ENCODE measurements around the gene RFESD. TPM values are rescaled to one million over a fixed set of nuclear protein-coding genes. Genes with fewer than 3 reads are reported as not detected.

RFESD gene
- total RNA-seq, 4 donors from 2014 or later = 0.89 to 2.6 (median 1.8) TPM

DNA sequence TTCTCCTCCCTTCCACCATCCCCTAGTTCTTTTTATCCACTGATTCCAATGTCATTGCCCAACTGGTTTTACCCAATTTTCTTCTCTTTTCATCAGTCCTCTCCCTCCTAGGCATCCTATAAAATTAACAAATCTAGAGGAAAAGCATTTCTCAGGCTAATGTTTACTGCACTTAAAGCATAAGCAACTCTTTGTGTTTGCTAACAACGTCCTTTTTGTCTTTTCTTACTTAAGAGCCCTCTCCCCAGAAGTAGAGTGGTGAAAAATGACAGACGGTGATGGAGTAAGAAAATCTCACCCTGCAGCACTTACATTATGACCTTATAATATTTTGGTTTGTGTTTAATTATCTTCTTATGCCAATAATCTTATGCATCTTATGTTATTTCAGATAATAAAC is 37.8 kb downstream of the RFESD start:
- no peak for ATAC-seq
- Histone ChIP-seq H3K27ac (no peak overlapping the region), H3K27me3 (no peaks in the 10 kb centered on the region), H3K4me1 (no peaks in the 10 kb centered on the region), H3K36me3 (no peaks in the 10 kb centered on the region), H3K9me3 (no peaks in the 10 kb centered on the region), H3K4me3 (no peak overlapping the region)
- 78 to 82% methylated on average over 2 of the region's 2 CpGs for WGBS, 2 donors (ENCODE audit: low coverage in 1 of 2)
- TF ChIP-seq, protein P1, sequence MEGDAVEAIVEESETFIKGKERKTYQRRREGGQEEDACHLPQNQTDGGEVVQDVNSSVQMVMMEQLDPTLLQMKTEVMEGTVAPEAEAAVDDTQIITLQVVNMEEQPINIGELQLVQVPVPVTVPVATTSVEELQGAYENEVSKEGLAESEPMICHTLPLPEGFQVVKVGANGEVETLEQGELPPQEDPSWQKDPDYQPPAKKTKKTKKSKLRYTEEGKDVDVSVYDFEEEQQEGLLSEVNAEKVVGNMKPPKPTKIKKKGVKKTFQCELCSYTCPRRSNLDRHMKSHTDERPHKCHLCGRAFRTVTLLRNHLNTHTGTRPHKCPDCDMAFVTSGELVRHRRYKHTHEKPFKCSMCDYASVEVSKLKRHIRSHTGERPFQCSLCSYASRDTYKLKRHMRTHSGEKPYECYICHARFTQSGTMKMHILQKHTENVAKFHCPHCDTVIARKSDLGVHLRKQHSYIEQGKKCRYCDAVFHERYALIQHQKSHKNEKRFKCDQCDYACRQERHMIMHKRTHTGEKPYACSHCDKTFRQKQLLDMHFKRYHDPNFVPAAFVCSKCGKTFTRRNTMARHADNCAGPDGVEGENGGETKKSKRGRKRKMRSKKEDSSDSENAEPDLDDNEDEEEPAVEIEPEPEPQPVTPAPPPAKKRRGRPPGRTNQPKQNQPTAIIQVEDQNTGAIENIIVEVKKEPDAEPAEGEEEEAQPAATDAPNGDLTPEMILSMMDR (IDR thresholded peaks at IDR 0.05) = no peak
- no peak for TF ChIP-seq POLR2A (IDR thresholded peaks at IDR 0.05)
- no peak for TF ChIP-seq EP300 (IDR thresholded peaks at IDR 0.05)
- TF ChIP-seq POLR2AphosphoS5 (IDR thresholded peaks at IDR 0.05) = no peak

DNA sequence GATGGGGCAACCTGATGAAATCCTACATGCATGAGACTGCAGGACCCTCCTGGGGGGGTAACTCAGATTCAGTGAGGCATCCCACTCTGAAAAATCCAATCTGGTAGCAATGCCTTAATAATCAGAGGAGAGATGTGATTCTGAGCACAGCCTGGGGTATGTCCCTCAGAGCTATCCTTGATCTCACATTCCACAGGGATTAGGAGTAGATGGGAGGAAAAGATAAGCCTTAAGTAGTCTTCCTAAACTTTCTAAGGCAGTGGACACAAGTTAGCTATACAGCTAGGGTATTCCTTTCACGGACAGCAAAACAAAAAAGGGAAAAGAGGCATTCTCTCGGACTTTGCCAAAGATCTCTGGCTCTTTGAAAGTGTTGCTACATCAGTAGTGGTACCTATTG is 40.1 kb downstream of the RFESD start:
- no peak for ATAC-seq

DNA sequence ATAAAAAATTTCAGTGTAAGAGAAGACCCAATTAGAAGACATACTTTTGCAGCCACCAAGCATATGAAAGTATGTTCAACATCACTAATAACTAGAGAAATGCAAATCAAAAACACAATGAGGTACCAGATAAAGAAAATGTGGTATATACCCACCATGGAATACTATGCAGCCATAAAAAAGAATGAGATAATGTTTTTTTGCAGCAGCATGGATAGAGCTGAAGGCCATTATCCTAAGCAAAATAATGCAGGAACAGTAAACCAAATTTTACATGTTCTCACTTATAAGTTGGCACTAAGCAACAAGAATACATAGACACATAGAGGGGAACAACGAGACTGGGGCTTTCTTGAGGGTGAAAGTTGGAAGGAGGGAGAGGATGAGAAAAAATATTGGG is 43.1 kb downstream of the RFESD start:
- H3K9me3 ChIP-seq = no peaks in the 10 kb centered on the region
- H3K27ac ChIP-seq = no peak overlapping the region
- no peak overlapping the region for H3K4me3 ChIP-seq
- TF ChIP-seq, protein P1 (IDR thresholded peaks at IDR 0.05) = no peak
- TF ChIP-seq EP300 (IDR thresholded peaks at IDR 0.05) (no peak), POLR2A (IDR thresholded peaks at IDR 0.05) (no peak), POLR2AphosphoS5 (IDR thresholded peaks at IDR 0.05) (no peak)
- H3K4me1 ChIP-seq = no peaks in the 10 kb centered on the region
- H3K27me3 ChIP-seq = no peaks in the 10 kb centered on the region
- no peak for ATAC-seq
- H3K36me3 ChIP-seq = no peaks in the 10 kb centered on the region
- WGBS, 2 donors (ENCODE audit: low coverage in 1 of 2) = 100% methylated on average over 1 of the region's 1 CpG

More for the DNA sequence above, 40.1 kb downstream of the RFESD start:
- no peak overlapping the region for H3K4me3 ChIP-seq
- no peak overlapping the region for H3K27ac ChIP-seq
- no peaks in the 10 kb centered on the region for H3K36me3 ChIP-seq
- no peaks in the 10 kb centered on the region for H3K9me3 ChIP-seq
- 83 to 100% methylated on average over 1 to 2 of the region's 2 CpGs for WGBS, 2 donors (ENCODE audit: low coverage in 1 of 2)
- no peak for TF ChIP-seq EP300 (IDR thresholded peaks at IDR 0.05)
- TF ChIP-seq, protein P1 (IDR thresholded peaks at IDR 0.05) = no peak
- no peak for TF ChIP-seq POLR2AphosphoS5 (IDR thresholded peaks at IDR 0.05)
- no peak for TF ChIP-seq POLR2A (IDR thresholded peaks at IDR 0.05)
- no peaks in the 10 kb centered on the region for H3K27me3 ChIP-seq
- H3K4me1 ChIP-seq = no peaks in the 10 kb centered on the region

DNA sequence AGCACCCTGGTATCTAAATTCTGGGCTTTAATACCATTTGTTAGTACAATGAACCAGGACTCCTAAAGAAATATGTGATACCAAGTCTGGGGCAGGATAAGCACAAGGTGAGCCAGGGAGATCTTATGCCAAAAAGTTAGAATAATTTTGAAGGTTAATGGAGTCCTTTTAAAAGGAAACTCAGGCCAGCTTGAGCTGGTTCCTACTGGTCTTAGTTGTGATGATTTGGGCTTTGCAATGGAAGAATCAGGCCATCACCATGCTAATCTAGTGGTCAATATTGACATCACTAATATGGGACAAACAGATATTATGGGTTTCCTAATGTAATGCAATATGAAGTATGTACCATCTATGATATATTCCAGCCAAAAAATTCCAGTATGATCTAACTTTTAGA is 43.8 kb downstream of the RFESD start:
- H3K27me3 ChIP-seq = no peaks in the 10 kb centered on the region
- TF ChIP-seq, protein P1 (IDR thresholded peaks at IDR 0.05) = no peak
- TF ChIP-seq POLR2AphosphoS5 (IDR thresholded peaks at IDR 0.05) = no peak
- no peak for TF ChIP-seq EP300 (IDR thresholded peaks at IDR 0.05)
- no peak for TF ChIP-seq POLR2A (IDR thresholded peaks at IDR 0.05)
- no peak overlapping the region for H3K4me3 ChIP-seq
- no peak for ATAC-seq
- no peaks in the 10 kb centered on the region for H3K4me1 ChIP-seq
- no peak overlapping the region for H3K27ac ChIP-seq
- no peaks in the 10 kb centered on the region for H3K9me3 ChIP-seq
- no peaks in the 10 kb centered on the region for H3K36me3 ChIP-seq

DNA sequence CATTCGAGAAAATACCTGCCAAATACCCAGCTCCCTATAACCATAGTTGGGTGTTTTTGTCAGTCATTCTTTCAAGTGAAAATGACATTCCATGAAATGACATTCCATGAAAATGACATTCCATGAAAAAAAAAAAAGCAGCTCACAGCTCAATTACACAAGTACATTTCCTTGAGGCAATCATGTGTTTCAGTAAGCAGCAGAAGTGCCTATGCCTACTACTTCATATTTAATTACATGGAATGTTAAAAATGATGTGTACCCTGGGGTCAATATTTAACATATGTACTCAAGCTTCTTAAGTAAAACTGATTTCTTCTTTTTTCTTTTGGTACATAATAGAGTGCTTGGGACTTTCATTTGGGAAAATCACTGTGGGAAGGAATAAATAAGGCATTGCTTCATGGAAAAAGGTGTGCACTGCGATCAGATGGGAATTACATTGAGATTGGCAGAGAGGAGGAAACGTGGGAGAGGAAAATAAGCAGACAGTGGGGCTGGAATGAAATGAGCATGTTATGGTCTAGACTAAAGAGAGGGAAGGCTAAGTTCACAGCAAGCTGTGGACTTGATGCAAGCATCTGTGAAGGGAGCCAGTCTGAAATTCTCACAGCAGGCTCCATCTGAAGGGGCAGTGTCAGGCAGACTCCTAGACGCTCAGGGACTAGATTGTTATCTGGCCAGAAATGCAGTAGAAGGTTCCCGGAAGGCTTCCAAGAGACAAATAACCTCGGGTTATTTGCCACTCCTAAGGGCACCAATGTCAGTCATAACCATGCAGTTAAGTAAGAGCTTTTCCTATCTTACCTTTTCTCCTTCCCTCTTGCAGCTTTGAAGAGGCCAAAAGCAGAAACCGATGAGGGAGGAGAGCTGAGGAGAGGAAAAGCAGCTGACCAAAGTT is 51.5 kb downstream of the RFESD start:
- no peak for ATAC-seq
- WGBS, 2 donors (ENCODE audit: low coverage in 1 of 2) = 68 to 73% methylated on average over 6 to 7 of the region's 7 CpGs
- H3K4me3 ChIP-seq = no peak overlapping the region
- no peak overlapping the region for H3K27ac ChIP-seq
- H3K9me3 ChIP-seq = no peaks in the 10 kb centered on the region
- H3K4me1 ChIP-seq = no peaks in the 10 kb centered on the region
- no peak for TF ChIP-seq POLR2AphosphoS5 (IDR thresholded peaks at IDR 0.05)
- TF ChIP-seq EP300 (IDR thresholded peaks at IDR 0.05) = no peak
- TF ChIP-seq, protein P1 (IDR thresholded peaks at IDR 0.05) = no peak
- TF ChIP-seq POLR2A (IDR thresholded peaks at IDR 0.05) = no peak
- H3K36me3 ChIP-seq = no peaks in the 10 kb centered on the region
- H3K27me3 ChIP-seq = no peaks in the 10 kb centered on the region
